ENCODE data around the gene E2F4. TPM values are rescaled to one million over a fixed set of nuclear protein-coding genes. Genes with fewer than 3 reads are reported as not detected.

Gene E2F4
- total and polyA plus RNA-seq, 2 experiments from 2014 or later: 70.4 to 72.4 TPM

DNA sequence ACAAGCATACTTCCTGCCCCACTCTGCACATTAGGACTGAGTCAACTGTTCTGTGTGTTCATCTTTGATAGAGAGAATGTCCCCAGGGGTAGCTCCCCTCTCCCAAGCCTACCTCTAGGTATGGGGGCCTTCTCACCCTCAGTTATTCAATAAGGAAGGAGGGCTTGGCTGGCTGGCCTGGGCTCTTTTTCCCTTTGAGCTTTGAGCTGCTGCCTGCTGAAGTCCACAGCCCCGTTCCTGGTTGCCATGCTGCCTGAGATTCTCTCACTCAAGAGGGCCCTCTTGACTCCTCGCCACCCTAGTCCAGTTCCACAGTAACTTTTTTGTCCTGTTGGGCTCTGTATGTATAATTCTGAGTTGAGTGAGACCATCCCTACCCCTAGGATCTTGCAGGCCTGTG, 46.2 kb upstream of the E2F4 start:
- no peak overlapping the region for H2AFZ ChIP-seq
- H3K27ac ChIP-seq: no peak overlapping the region
- no peak for TF ChIP-seq EZH2 (IDR thresholded peaks at IDR 0.05; ENCODE audit: borderline replicate concordance)
- no peak for TF ChIP-seq EZH2phosphoT487 (IDR thresholded peaks at IDR 0.05; ENCODE audit: low read depth, severe bottlenecking, unreplicated experiment)
- TF ChIP-seq, protein P1, sequence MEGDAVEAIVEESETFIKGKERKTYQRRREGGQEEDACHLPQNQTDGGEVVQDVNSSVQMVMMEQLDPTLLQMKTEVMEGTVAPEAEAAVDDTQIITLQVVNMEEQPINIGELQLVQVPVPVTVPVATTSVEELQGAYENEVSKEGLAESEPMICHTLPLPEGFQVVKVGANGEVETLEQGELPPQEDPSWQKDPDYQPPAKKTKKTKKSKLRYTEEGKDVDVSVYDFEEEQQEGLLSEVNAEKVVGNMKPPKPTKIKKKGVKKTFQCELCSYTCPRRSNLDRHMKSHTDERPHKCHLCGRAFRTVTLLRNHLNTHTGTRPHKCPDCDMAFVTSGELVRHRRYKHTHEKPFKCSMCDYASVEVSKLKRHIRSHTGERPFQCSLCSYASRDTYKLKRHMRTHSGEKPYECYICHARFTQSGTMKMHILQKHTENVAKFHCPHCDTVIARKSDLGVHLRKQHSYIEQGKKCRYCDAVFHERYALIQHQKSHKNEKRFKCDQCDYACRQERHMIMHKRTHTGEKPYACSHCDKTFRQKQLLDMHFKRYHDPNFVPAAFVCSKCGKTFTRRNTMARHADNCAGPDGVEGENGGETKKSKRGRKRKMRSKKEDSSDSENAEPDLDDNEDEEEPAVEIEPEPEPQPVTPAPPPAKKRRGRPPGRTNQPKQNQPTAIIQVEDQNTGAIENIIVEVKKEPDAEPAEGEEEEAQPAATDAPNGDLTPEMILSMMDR (IDR thresholded peaks at IDR 0.05; ENCODE audit: poor library complexity): no peak
- peaks cover 3% of the 10 kb centered on the region for H3K4me1 ChIP-seq (ENCODE audit: insufficient read depth)
- no peaks in the 10 kb centered on the region for H3K9me3 ChIP-seq (ENCODE audit: low read depth)
- no peak overlapping the region for H3K4me3 ChIP-seq
- no peaks in the 10 kb centered on the region for H3K27me3 ChIP-seq
- no peaks in the 10 kb centered on the region for H3K9me2 ChIP-seq (replicated peaks; ENCODE audit: insufficient read depth)
- 89% methylated on average over 2 of the region's 2 CpGs for WGBS (ENCODE audit: low lambda C conversion rate, missing lambda C conversion rate)
- H3K79me2 ChIP-seq: peaks cover 4% of the 10 kb centered on the region
- no peaks in the 10 kb centered on the region for H4K20me1 ChIP-seq (ENCODE audit: insufficient read depth, poor library complexity, severe bottlenecking)
- H3K4me2 ChIP-seq: no peak overlapping the region
- H3K36me3 ChIP-seq (replicated peaks; ENCODE audit: insufficient read depth, low read depth): no peaks in the 10 kb centered on the region
- DNase-seq (ENCODE audit: low spot score): no peak

DNA sequence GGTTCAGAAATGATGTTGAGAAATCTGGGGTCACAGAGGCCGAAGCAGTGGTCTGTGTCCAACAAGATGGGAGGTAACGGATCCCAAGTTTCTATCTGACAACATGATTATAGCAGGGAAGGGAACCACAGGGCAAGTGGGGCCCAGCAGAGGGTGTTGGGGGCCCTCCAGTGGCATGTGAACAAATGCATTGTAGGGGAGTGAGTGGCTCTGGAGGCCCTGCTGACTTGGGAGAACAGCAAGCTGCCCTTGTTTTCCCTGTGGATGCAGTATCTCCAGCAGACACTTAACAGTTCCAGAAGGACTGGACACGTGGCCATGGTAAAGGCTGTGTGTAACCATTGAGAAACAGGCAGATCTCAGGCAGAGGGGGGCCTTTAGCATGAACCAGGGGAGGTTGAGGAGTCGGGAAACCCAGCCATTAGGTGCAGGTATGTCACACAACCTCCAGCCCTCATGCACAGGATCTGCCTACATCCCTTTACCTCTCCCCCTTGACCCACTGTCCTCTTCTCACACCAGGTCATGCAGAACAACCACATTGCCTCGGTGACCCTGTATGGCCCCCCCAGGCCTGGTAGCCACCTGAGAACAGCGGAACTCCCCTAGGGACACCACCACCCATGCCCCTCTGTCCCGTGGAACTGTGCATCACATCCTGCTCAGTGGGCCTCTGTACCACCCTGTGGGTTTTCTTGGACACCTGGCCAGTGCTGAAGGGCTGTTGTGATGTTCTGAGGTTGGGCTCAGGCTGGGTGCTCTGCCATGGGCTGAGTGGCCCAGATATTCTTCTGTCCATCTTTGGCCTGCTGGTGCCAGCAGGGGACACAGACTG, 45.2 kb upstream of the E2F4 start:
- H3K4me2 ChIP-seq: no peak overlapping the region
- DNase-seq (ENCODE audit: low spot score): no peak
- H3K27me3 ChIP-seq: no peaks in the 10 kb centered on the region
- no peak overlapping the region for H3K27ac ChIP-seq
- no peak overlapping the region for H3K4me3 ChIP-seq
- H3K36me3 ChIP-seq (replicated peaks; ENCODE audit: insufficient read depth, low read depth): no peaks in the 10 kb centered on the region
- TF ChIP-seq, protein P1 (IDR thresholded peaks at IDR 0.05; ENCODE audit: poor library complexity): no peak
- TF ChIP-seq EZH2phosphoT487 (IDR thresholded peaks at IDR 0.05; ENCODE audit: low read depth, severe bottlenecking, unreplicated experiment) (no peak), EZH2 (IDR thresholded peaks at IDR 0.05; ENCODE audit: borderline replicate concordance) (no peak)
- H3K9me2 ChIP-seq (replicated peaks; ENCODE audit: insufficient read depth): no peaks in the 10 kb centered on the region
- H3K4me1 ChIP-seq (ENCODE audit: insufficient read depth): peaks cover 10% of the 10 kb centered on the region
- H3K9me3 ChIP-seq (ENCODE audit: low read depth): no peaks in the 10 kb centered on the region
- H2AFZ ChIP-seq: no peak overlapping the region
- H4K20me1 ChIP-seq (ENCODE audit: insufficient read depth, poor library complexity, severe bottlenecking): no peaks in the 10 kb centered on the region
- 94% methylated on average over 7 of the region's 7 CpGs for WGBS (ENCODE audit: low lambda C conversion rate, missing lambda C conversion rate)
- peaks cover 4% of the 10 kb centered on the region for H3K79me2 ChIP-seq

DNA sequence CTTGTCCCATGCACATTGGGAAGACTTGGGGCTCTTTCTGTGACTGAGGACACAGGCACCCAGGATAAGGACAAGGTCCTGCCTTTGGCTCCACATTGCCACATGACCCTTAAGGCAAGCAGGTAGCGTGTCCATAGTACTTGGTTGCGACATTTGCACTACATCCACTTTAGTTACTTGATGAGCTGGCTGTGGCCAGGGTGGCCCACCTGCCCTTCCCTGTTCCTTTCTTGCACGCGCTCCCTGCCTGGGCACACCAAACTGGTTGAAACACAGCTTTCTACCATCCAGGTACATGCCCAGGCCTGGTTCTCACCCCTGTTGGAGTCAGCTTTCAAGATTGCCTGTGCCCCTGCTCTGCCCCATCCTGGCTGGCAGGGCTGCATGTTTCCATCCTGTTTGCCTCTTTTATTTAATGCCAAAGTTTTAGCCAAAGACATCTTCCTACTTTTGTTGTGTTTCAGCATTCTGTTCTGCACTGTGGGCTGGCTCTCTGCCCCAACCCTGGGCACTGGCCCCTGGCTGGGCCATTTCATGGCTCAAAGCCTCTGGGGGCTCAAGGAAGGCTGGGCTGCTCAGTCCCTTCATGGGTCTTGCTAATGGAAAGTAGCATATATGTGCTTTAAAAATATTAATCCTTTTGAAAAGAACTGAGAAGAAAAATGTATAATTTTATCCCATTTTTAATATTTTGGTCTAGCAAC, 44.4 kb upstream of the E2F4 start:
- H3K4me2 ChIP-seq: no peak overlapping the region
- H3K4me1 ChIP-seq (ENCODE audit: insufficient read depth): peaks cover 10% of the 10 kb centered on the region
- 98% methylated on average over 4 of the region's 4 CpGs for WGBS (ENCODE audit: low lambda C conversion rate, missing lambda C conversion rate)
- TF ChIP-seq, protein P1 (IDR thresholded peaks at IDR 0.05; ENCODE audit: poor library complexity): no peak
- TF ChIP-seq EZH2phosphoT487 (IDR thresholded peaks at IDR 0.05; ENCODE audit: low read depth, severe bottlenecking, unreplicated experiment): no peak
- TF ChIP-seq EZH2 (IDR thresholded peaks at IDR 0.05; ENCODE audit: borderline replicate concordance): no peak
- no peaks in the 10 kb centered on the region for H3K27me3 ChIP-seq
- no peak overlapping the region for H3K27ac ChIP-seq
- no peaks in the 10 kb centered on the region for H3K9me2 ChIP-seq (replicated peaks; ENCODE audit: insufficient read depth)
- H3K36me3 ChIP-seq (replicated peaks; ENCODE audit: insufficient read depth, low read depth): no peaks in the 10 kb centered on the region
- no peaks in the 10 kb centered on the region for H4K20me1 ChIP-seq (ENCODE audit: insufficient read depth, poor library complexity, severe bottlenecking)
- no peak for DNase-seq (ENCODE audit: low spot score)
- no peak overlapping the region for H2AFZ ChIP-seq
- no peaks in the 10 kb centered on the region for H3K9me3 ChIP-seq (ENCODE audit: low read depth)
- H3K4me3 ChIP-seq: no peak overlapping the region
- peaks cover 4% of the 10 kb centered on the region for H3K79me2 ChIP-seq
